Neuronal stem cell (in vitro differentiated cells): ENCODE data around the gene C1QTNF6.

Experiments used
- DNase-seq: peaks from one replicate; pipeline ENCODE4 v3.0.0-alpha.2; 2013; ENCODE audit warnings: low spot score
- H2AFZ ChIP-seq: one replicate; pipeline ENCODE4 v1.6.1; 2013; ENCODE audit warnings: mild to moderate bottlenecking, low read length, inconsistent platforms
- H2AK5ac ChIP-seq: 2 replicates; pipeline ENCODE4 v1.6.1; 2013; ENCODE audit warnings: low read depth, mild to moderate bottlenecking, inconsistent platforms, low read length, moderate library complexity, mixed read lengths
- H2BK120ac ChIP-seq: 2 replicates; pipeline ENCODE4 v1.6.1; 2013; ENCODE audit warnings: low read depth, mild to moderate bottlenecking, inconsistent platforms, low read length, moderate library complexity, mixed read lengths
- H2BK12ac ChIP-seq: one replicate; pipeline ENCODE4 v1.6.1; 2013; ENCODE audit warnings: low read length, inconsistent platforms
- H2BK15ac ChIP-seq: 2 replicates; pipeline ENCODE4 v1.6.1; 2013; ENCODE audit warnings: mild to moderate bottlenecking, low read length, inconsistent platforms, mixed read lengths
- H2BK5ac ChIP-seq: one replicate; pipeline ENCODE4 v1.6.1; 2013; ENCODE audit warnings: inconsistent platforms, mild to moderate bottlenecking, low read length, moderate library complexity
- H3K14ac ChIP-seq: one replicate; pipeline ENCODE4 v1.6.1; 2013; ENCODE audit warnings: low read length, inconsistent platforms
- H3K18ac ChIP-seq: 2 replicates; pipeline ENCODE4 v1.6.1; 2013; ENCODE audit warnings: low read length, inconsistent platforms
- H3K23ac ChIP-seq: 2 replicates; pipeline ENCODE4 v1.6.1; 2013; ENCODE audit warnings: low read depth, mild to moderate bottlenecking, mixed read lengths, low read length, inconsistent platforms; ENCODE audit not compliant: poor library complexity
- H3K27ac ChIP-seq: replicated peaks from 3 replicates; pipeline ENCODE4 v1.5.1; 2013; ENCODE audit warnings: low read length, inconsistent platforms
- H3K27me3 ChIP-seq, 3 experiments: 2 replicates each; pipeline ENCODE4 v1.6.1; 2013; ENCODE audit warnings: low read length in 3 of 3, mild to moderate bottlenecking in 2 of 3, inconsistent platforms in 1 of 3, low read depth in 1 of 3, mixed read lengths in 1 of 3, moderate library complexity in 1 of 3; ENCODE audit not compliant: control insufficient read depth in 3 of 3, insufficient read depth in 3 of 3
- H3K36me3 ChIP-seq, 2 donors: replicated peaks in 1 of 2; 2 replicates each; pipeline ENCODE4 v1.6.1; 2013; ENCODE audit warnings: low read length in 2 of 2; ENCODE audit not compliant: control insufficient read depth in 2 of 2, insufficient read depth in 2 of 2
- H3K4ac ChIP-seq: 2 replicates; pipeline ENCODE4 v1.6.1; 2013; ENCODE audit warnings: inconsistent platforms, mild to moderate bottlenecking, low read length, moderate library complexity
- H3K4me1 ChIP-seq, 2 donors: 1 replicate in 1 of 2; 2 replicates in 1 of 2; pipeline ENCODE4 v1.6.1; 2013; ENCODE audit warnings: low read length in 2 of 2, low read depth in 1 of 2; ENCODE audit not compliant: control insufficient read depth in 2 of 2, insufficient read depth in 1 of 2
- H3K4me2 ChIP-seq: one replicate; pipeline ENCODE4 v1.6.1; 2013; ENCODE audit warnings: mild to moderate bottlenecking, low read length, inconsistent platforms; ENCODE audit not compliant: insufficient read depth, poor library complexity, severe bottlenecking
- H3K4me3 ChIP-seq, 2 donors: 2 replicates each; pipeline ENCODE4 v1.5.1; 2013; ENCODE audit warnings: low read length in 2 of 2, mild to moderate bottlenecking in 2 of 2, inconsistent platforms in 1 of 2, moderate library complexity in 1 of 2
- H3K79me1 ChIP-seq: one replicate; pipeline ENCODE4 v1.6.1; 2013; ENCODE audit warnings: low read depth, mild to moderate bottlenecking, inconsistent platforms, low read length, moderate library complexity
- H3K9ac ChIP-seq: one replicate; pipeline ENCODE4 v1.6.1; 2013; ENCODE audit warnings: mild to moderate bottlenecking, low read depth, low read length, inconsistent platforms; ENCODE audit not compliant: poor library complexity
- H3K9me3 ChIP-seq, 2 donors: replicated peaks in 1 of 2; 2 replicates each; pipeline versions ENCODE3 to v1.6.1; 2013; ENCODE audit warnings: low read length in 2 of 2, mild to moderate bottlenecking in 2 of 2, inconsistent platforms in 1 of 2, low read depth in 1 of 2, mixed read lengths in 1 of 2, moderate library complexity in 1 of 2; ENCODE audit not compliant: control insufficient read depth in 2 of 2, insufficient read depth in 1 of 2
- H4K8ac ChIP-seq: one replicate; pipeline ENCODE4 v1.6.1; 2013; ENCODE audit warnings: low read depth, mild to moderate bottlenecking, inconsistent platforms, low read length, moderate library complexity
- H4K91ac ChIP-seq: one replicate; pipeline ENCODE4 v1.6.1; 2013; ENCODE audit warnings: low read length, low read depth, mild to moderate bottlenecking, inconsistent platforms; ENCODE audit not compliant: poor library complexity
- WGBS, 2 donors: extraction: QIAGEN DNeasy Blood & Tissue Kit; methylation state at CpG; one replicate each; pipeline ENCODE4 v1.1.7; 2013; ENCODE audit warnings: missing lambda C conversion rate in 2 of 2, mixed read lengths in 1 of 2; ENCODE audit not compliant: insufficient read length in 2 of 2, insufficient replicate concordance in 1 of 2; ENCODE audit errors: extremely low coverage in 2 of 2; 5-methylcytosine and 5-hydroxymethylcytosine counted together

Gene C1QTNF6

GRCh38 chr22:37166675-37167066 is 21.4 kb downstream of the C1QTNF6 start:
- no peak overlapping the region for H3K4me2 ChIP-seq
- no peak overlapping the region for H3K9ac ChIP-seq
- peak overlapping the region; percentile 33 for H3K18ac ChIP-seq
- no peak overlapping the region for H3K14ac ChIP-seq
- H3K23ac ChIP-seq = no peak overlapping the region
- no peaks in the 10 kb centered on the region for H3K9me3 ChIP-seq
- H2AFZ ChIP-seq = peak overlapping the region; percentile 89
- H3K27ac ChIP-seq = no peak overlapping the region
- H3K4me1 ChIP-seq = peaks cover 4 to 12% of the 10 kb centered on the region in 2 donors
- no peaks in the 10 kb centered on the region for H3K79me1 ChIP-seq
- H2BK120ac ChIP-seq = no peak overlapping the region
- H3K4ac ChIP-seq = no peak overlapping the region
- no peak overlapping the region for H3K4me3 ChIP-seq
- peak overlapping the region; percentile 88 for H2BK15ac ChIP-seq
- no peak overlapping the region for H2BK5ac ChIP-seq
- no peak overlapping the region for H4K8ac ChIP-seq
- no peak overlapping the region for H2BK12ac ChIP-seq
- no peaks in the 10 kb centered on the region for H3K27me3 ChIP-seq
- H3K36me3 ChIP-seq = no peaks in the 10 kb centered on the region
- WGBS, 2 donors = no CpG with 5 or more reads among the region's 13 CpGs
- H4K91ac ChIP-seq = no peak overlapping the region
- H2AK5ac ChIP-seq = no peak overlapping the region
- DNase-seq = peak; percentile 70

GRCh38 chr22:37165940-37166674 is 21.9 kb downstream of the C1QTNF6 start:
- no peak overlapping the region for H3K4me3 ChIP-seq
- H2AFZ ChIP-seq = peak overlapping the region; percentile 89
- no peak overlapping the region for H4K91ac ChIP-seq
- peak overlapping the region; percentile 62 for H3K4ac ChIP-seq
- peak overlapping the region; percentile 56 for H3K14ac ChIP-seq
- H3K27ac ChIP-seq = no peak overlapping the region
- no peak overlapping the region for H2BK5ac ChIP-seq
- H2BK15ac ChIP-seq = peak overlapping the region; percentile 88
- peak overlapping the region; percentile 98 for H2BK12ac ChIP-seq
- H2AK5ac ChIP-seq = peak overlapping the region; percentile 53
- H3K9me3 ChIP-seq = peaks cover 0 to 5% of the 10 kb centered on the region in 2 donors
- no peak for DNase-seq
- peaks cover 4 to 12% of the 10 kb centered on the region in 2 donors for H3K4me1 ChIP-seq
- H3K36me3 ChIP-seq = no peaks in the 10 kb centered on the region
- peak overlapping the region; percentile 76 for H3K23ac ChIP-seq
- H3K27me3 ChIP-seq = no peaks in the 10 kb centered on the region
- H3K79me1 ChIP-seq = no peaks in the 10 kb centered on the region
- no peak overlapping the region for H2BK120ac ChIP-seq
- no CpG with 5 or more reads among the region's 25 CpGs for WGBS, 2 donors
- no peak overlapping the region for H3K4me2 ChIP-seq
- H3K9ac ChIP-seq = no peak overlapping the region
- H3K18ac ChIP-seq = peak overlapping the region; percentile 73
- H4K8ac ChIP-seq = peak overlapping the region; percentile 74

- WGBS, 2 donors = no CpG with 5 or more reads among the region's 9 CpGs
- peaks cover 0 to 6% of the 10 kb centered on the region in 2 donors for H3K9me3 ChIP-seq
- H3K4me3 ChIP-seq = no peak overlapping the region
- no peak overlapping the region for H2BK12ac ChIP-seq
- no peak overlapping the region for H3K23ac ChIP-seq
- H3K4me2 ChIP-seq = no peak overlapping the region
- no peak overlapping the region for H2BK5ac ChIP-seq
- H2AK5ac ChIP-seq = no peak overlapping the region
- H3K4me1 ChIP-seq = peaks cover 4 to 12% of the 10 kb centered on the region in 2 donors
- H3K36me3 ChIP-seq = no peaks in the 10 kb centered on the region
- no peak for DNase-seq
- no peak overlapping the region for H2BK15ac ChIP-seq
- no peak overlapping the region for H3K18ac ChIP-seq
- no peak overlapping the region for H4K91ac ChIP-seq
- H3K27ac ChIP-seq = no peak overlapping the region
- no peak overlapping the region for H2BK120ac ChIP-seq
- no peak overlapping the region for H3K14ac ChIP-seq
- peak overlapping the region; percentile 9 for H2AFZ ChIP-seq
- no peak overlapping the region for H4K8ac ChIP-seq
- H3K79me1 ChIP-seq = no peaks in the 10 kb centered on the region
- no peak overlapping the region for H3K9ac ChIP-seq
- no peak overlapping the region for H3K4ac ChIP-seq
- H3K27me3 ChIP-seq = no peaks in the 10 kb centered on the region
Measured at GRCh38 chr22:37165066-37165465, 23.0 kb downstream of the C1QTNF6 start.

DNA sequence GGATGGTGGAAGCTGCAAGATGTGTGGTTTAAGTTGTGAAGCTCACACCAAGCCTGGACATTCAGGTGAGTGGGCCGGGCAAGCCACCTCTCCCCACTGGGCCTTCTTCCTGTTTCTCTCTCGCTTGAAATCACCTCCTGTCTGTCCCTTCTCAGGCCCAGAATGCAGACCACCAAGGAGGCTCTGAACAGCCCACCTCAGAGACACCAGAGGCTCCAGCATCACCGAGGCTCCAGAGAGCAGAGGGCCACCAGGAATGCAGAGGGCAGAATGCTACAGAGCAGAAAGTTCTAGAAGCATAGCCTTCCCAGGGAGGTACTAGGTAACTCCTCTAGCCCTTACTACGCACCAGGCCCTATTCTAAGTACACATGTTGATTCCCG is 23.6 kb downstream of the C1QTNF6 start:
- H4K91ac ChIP-seq = no peak overlapping the region
- H3K23ac ChIP-seq = no peak overlapping the region
- no peak overlapping the region for H3K14ac ChIP-seq
- no peak overlapping the region for H2BK5ac ChIP-seq
- no peak overlapping the region for H2BK15ac ChIP-seq
- H3K27ac ChIP-seq = no peak overlapping the region
- H2AFZ ChIP-seq = no peak overlapping the region
- H2BK12ac ChIP-seq = no peak overlapping the region
- H3K9me3 ChIP-seq = peaks cover 0 to 6% of the 10 kb centered on the region in 2 donors
- H2BK120ac ChIP-seq = no peak overlapping the region
- no CpG with 5 or more reads among the region's 5 CpGs for WGBS, 2 donors
- no peaks in the 10 kb centered on the region for H3K36me3 ChIP-seq
- H3K4me3 ChIP-seq = no peak overlapping the region
- H3K4me1 ChIP-seq = peaks cover 4 to 12% of the 10 kb centered on the region in 2 donors
- no peak for DNase-seq
- H3K9ac ChIP-seq = no peak overlapping the region
- H4K8ac ChIP-seq = no peak overlapping the region
- H3K18ac ChIP-seq = no peak overlapping the region
- no peak overlapping the region for H3K4me2 ChIP-seq
- no peak overlapping the region for H2AK5ac ChIP-seq
- H3K27me3 ChIP-seq = peaks cover 0 to 2% (median 0%) of the 10 kb centered on the region in 3 experiments
- no peak overlapping the region for H3K4ac ChIP-seq
- H3K79me1 ChIP-seq = no peaks in the 10 kb centered on the region
